ENCODE measurements around the gene DDX20. TPM values are rescaled to one million over a fixed set of nuclear protein-coding genes. Genes with fewer than 3 reads are reported as not detected.

Gene DDX20
- total and polyA plus RNA-seq, 2 of the 8 experiments (the other 6 are each of a cell fraction or from before 2014, with no cell fraction given): 7.5 to 24.7 TPM

GRCh38 chr1:111814642-111815041, 58.9 kb downstream of the DDX20 start:
- 96% methylated on average over 3 of the region's 3 CpGs; no CpG with 5 or more reads in 1 of the 2 experiments for WGBS, 2 experiments (ENCODE audit: extremely low coverage in 1 of 2, insufficient coverage in 1 of 2, insufficient read length in 1 of 2, insufficient replicate concordance in 2 of 2, low coverage in 1 of 2, low lambda C conversion rate in 2 of 2, missing lambda C conversion rate in 1 of 2)
- H4K20me1 ChIP-seq (replicated peaks in 1 of 2; ENCODE audit: control insufficient read depth in 1 of 2, insufficient read depth in 2 of 2, low read length in 2 of 2): no peaks in the 10 kb centered on the region
- H3K4me3 ChIP-seq (ENCODE audit: extremely low read depth in 1 of 4, insufficient read depth in 2 of 4, low read depth in 3 of 4, low read length in 4 of 4): no peak overlapping the region
- no peak overlapping the region for H3K56ac ChIP-seq (replicated peaks; ENCODE audit: insufficient read length, low read depth, low read length)
- H3K27me3 ChIP-seq (replicated peaks in 1 of 4; ENCODE audit: control insufficient read depth in 3 of 4, extremely low read depth in 1 of 4, insufficient read depth in 3 of 4, low read length in 3 of 4): no peaks in the 10 kb centered on the region
- H4K8ac ChIP-seq (ENCODE audit: extremely low read depth, insufficient read depth, low read length): no peak overlapping the region
- H3K23ac ChIP-seq (ENCODE audit: insufficient read length): no peak overlapping the region
- no peak overlapping the region for H3K9ac ChIP-seq (replicated peaks in 1 of 4; ENCODE audit: extremely low read depth in 1 of 4, low read depth in 3 of 4, low read length in 3 of 4)
- H2BK12ac ChIP-seq (ENCODE audit: low read depth, low read length): no peak overlapping the region
- no peak overlapping the region for H2BK5ac ChIP-seq (ENCODE audit: low read depth, low read length)
- no peak overlapping the region for H3K18ac ChIP-seq (ENCODE audit: extremely low read depth, low read length)
- no peak overlapping the region for H3K4ac ChIP-seq (replicated peaks; ENCODE audit: insufficient read length, low read depth, low read length)
- H3K4me1 ChIP-seq (replicated peaks in 1 of 4; ENCODE audit: control insufficient read depth in 3 of 4, insufficient read depth in 4 of 4, low read length in 3 of 4): no peaks in the 10 kb centered on the region
- H2BK120ac ChIP-seq (replicated peaks; ENCODE audit: low read depth, low read length): no peak overlapping the region
- no peak overlapping the region for H2BK15ac ChIP-seq (ENCODE audit: low read length)
- FAIRE-seq: no peak
- H3K9me3 ChIP-seq (ENCODE audit: insufficient read depth in 2 of 2, low read depth in 1 of 2, low read length in 1 of 2): no peaks in the 10 kb centered on the region
- no peaks in the 10 kb centered on the region for H3K23me2 ChIP-seq (ENCODE audit: low read depth, low read length)
- CTCF ChIA-PET (ENCODE audit: partially characterized antibody): interaction anchor here (1.5 to 2.2 kb wide), 2 partner anchors 12 to 24 kb away, joined by 9 to 10 read pairs; no protein-coding TSS in a partner anchor
- DNase-seq (ENCODE audit: low read depth in 1 of 2, low spot score in 2 of 2): no peak
- H4K5ac ChIP-seq (ENCODE audit: insufficient read length, low read depth, low read length): no peak overlapping the region
- no peak overlapping the region for H2AK5ac ChIP-seq (ENCODE audit: low read depth, low read length)
- H3K14ac ChIP-seq (ENCODE audit: insufficient read length): no peak overlapping the region
- no peak overlapping the region for H2AFZ ChIP-seq (ENCODE audit: low read length)
- H3K79me1 ChIP-seq (ENCODE audit: low read depth, low read length): no peaks in the 10 kb centered on the region
- H3K4me2 ChIP-seq (ENCODE audit: insufficient read depth in 1 of 2, low read depth in 2 of 2, low read length in 2 of 2): no peak overlapping the region
- no peaks in the 10 kb centered on the region for H3K36me3 ChIP-seq (ENCODE audit: control insufficient read depth in 2 of 4, insufficient read depth in 4 of 4, low read length in 3 of 4)
- no peaks in the 10 kb centered on the region for H3K79me2 ChIP-seq (ENCODE audit: control insufficient read depth in 1 of 2, insufficient read depth in 2 of 2, low read length in 2 of 2)
- H4K91ac ChIP-seq (replicated peaks; ENCODE audit: insufficient read length, low read length): no peak overlapping the region
- H2BK20ac ChIP-seq (ENCODE audit: low read length): no peak overlapping the region
- POLR2A ChIA-PET (ENCODE audit: partially characterized antibody): no interaction called here
- no peak overlapping the region for H3K27ac ChIP-seq (ENCODE audit: low read depth, low read length)
- no peak for TF ChIP-seq SP1 (IDR thresholded peaks at IDR 0.05; ENCODE audit: low read depth, low read length)
- no peak for TF ChIP-seq FOSL1 (IDR thresholded peaks at IDR 0.05; ENCODE audit: insufficient read depth, low read depth, low read length)
- TF ChIP-seq CTCF (IDR thresholded peaks at IDR 0.05; ENCODE audit: control extremely low read depth in 1 of 3, insufficient read depth in 1 of 3, low read depth in 1 of 3, low read length in 3 of 3): no peak
- no peak for TF ChIP-seq CEBPB (IDR thresholded peaks at IDR 0.05; ENCODE audit: low read depth, low read length)
- TF ChIP-seq JUN (IDR thresholded peaks at IDR 0.05; ENCODE audit: low read depth, low read length): no peak
- no peak for TF ChIP-seq KDM1A (IDR thresholded peaks at IDR 0.05; ENCODE audit: borderline replicate concordance, low read length)
- TF ChIP-seq TAF7 (optimal IDR thresholded peaks at IDR 0.05; ENCODE audit: borderline replicate concordance, low read depth, low read length): no peak
- TF ChIP-seq GTF2F1 (IDR thresholded peaks at IDR 0.05; ENCODE audit: borderline replicate concordance, low read depth, low read length): no peak
- TF ChIP-seq TAF1 (IDR thresholded peaks at IDR 0.05; ENCODE audit: low read depth, low read length): no peak
- TF ChIP-seq PHF8 (conservative IDR thresholded peaks at IDR 0.05; ENCODE audit: low read depth, low read length): no peak
- TF ChIP-seq GABPA (IDR thresholded peaks at IDR 0.05; ENCODE audit: borderline replicate concordance, insufficient read depth, low read length): no peak
